ENCODE results near the gene MICAL1. TPM values are rescaled to one million over a fixed set of nuclear protein-coding genes. Genes with fewer than 3 reads are reported as not detected.

Gene MICAL1
- total RNA-seq, 2 donors from 2014 or later = 45.3 to 55.9 TPM

GRCh38 chr6:109450801-109451200, 4.8 kb downstream of the MICAL1 start:
- peaks cover 8% of the 10 kb centered on the region for H3K4me1 ChIP-seq
- no peak for DNase-seq
- TF ChIP-seq, protein P1, sequence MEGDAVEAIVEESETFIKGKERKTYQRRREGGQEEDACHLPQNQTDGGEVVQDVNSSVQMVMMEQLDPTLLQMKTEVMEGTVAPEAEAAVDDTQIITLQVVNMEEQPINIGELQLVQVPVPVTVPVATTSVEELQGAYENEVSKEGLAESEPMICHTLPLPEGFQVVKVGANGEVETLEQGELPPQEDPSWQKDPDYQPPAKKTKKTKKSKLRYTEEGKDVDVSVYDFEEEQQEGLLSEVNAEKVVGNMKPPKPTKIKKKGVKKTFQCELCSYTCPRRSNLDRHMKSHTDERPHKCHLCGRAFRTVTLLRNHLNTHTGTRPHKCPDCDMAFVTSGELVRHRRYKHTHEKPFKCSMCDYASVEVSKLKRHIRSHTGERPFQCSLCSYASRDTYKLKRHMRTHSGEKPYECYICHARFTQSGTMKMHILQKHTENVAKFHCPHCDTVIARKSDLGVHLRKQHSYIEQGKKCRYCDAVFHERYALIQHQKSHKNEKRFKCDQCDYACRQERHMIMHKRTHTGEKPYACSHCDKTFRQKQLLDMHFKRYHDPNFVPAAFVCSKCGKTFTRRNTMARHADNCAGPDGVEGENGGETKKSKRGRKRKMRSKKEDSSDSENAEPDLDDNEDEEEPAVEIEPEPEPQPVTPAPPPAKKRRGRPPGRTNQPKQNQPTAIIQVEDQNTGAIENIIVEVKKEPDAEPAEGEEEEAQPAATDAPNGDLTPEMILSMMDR (IDR thresholded peaks at IDR 0.05) = no peak
- H3K9ac ChIP-seq (ENCODE audit: low read depth in 2 of 2, low read length in 2 of 2) = no peak overlapping the region
- no peaks in the 10 kb centered on the region for H3K9me3 ChIP-seq
- no peak overlapping the region for H3K4me3 ChIP-seq
- intact Hi-C loops (cut with DNase I) = no loop called here
- H3K27me3 ChIP-seq = no peaks in the 10 kb centered on the region
- no peaks in the 10 kb centered on the region for H3K36me3 ChIP-seq
- H3K27ac ChIP-seq = no peak overlapping the region

- DNase-seq = no peak
- Histone ChIP-seq H3K4me3 (no peak overlapping the region), H3K4me1 (peaks cover 8% of the 10 kb centered on the region), H3K27ac (no peak overlapping the region), H3K36me3 (no peaks in the 10 kb centered on the region), H3K9me3 (no peaks in the 10 kb centered on the region), H3K27me3 (no peaks in the 10 kb centered on the region), H3K9ac (ENCODE audit: low read depth in 2 of 2, low read length in 2 of 2) (no peak overlapping the region)
- TF ChIP-seq, protein P1 (IDR thresholded peaks at IDR 0.05) = no peak
- intact Hi-C loops (cut with DNase I) = loop anchor here (5.0 kb wide), 1 partner anchor 237 kb away; no protein-coding TSS in a partner anchor
Measured at GRCh38 chr6:109449795-109450673, 5.5 kb downstream of the MICAL1 start.

DNA sequence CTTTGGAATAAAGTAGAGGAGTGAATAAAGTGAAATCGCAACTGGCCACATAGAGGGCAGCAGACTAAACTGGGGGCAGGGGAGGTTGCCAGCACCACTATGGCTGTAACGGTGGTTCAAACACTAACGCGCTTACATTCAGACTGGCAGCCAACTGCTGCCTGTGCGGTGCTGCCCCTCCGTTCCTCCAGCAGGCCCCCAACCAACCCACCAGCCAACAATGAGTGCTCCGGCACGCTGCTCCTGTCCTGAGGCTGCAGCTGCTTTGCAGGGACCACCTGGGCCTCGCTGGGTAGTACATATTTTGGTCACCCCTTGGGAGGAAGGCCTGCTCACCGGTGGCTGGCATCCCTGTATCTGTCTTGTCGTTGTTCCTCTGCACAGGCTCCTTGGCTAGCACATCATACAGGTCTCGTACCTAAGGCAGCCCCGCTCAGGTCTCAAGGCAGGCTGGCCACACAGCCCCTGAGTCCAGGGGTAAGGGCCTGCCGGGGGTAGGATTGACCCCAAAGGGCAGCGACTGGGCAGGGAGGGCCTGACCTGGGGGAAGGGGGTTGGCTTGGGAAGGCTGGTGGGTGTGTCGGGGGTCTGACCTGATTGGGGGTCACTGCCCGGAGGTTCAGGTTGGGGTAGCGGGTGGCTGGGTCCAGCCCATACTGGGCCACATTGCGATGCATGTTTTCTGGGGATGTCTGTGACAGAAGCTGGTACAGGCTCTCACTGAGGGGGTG, 6.3 kb downstream of the MICAL1 start:
- no peak overlapping the region for H3K27ac ChIP-seq
- intact Hi-C loops (cut with DNase I) = loop anchor here (5.0 kb wide), 1 partner anchor 238 kb away; no protein-coding TSS in a partner anchor
- H3K4me3 ChIP-seq = no peak overlapping the region
- no peaks in the 10 kb centered on the region for H3K27me3 ChIP-seq
- DNase-seq = no peak
- H3K9me3 ChIP-seq = no peaks in the 10 kb centered on the region
- TF ChIP-seq, protein P1 (IDR thresholded peaks at IDR 0.05) = no peak
- H3K4me1 ChIP-seq = peaks cover 5% of the 10 kb centered on the region
- H3K9ac ChIP-seq (ENCODE audit: low read depth in 2 of 2, low read length in 2 of 2) = no peak overlapping the region
- peaks cover 1% of the 10 kb centered on the region for H3K36me3 ChIP-seq

DNA sequence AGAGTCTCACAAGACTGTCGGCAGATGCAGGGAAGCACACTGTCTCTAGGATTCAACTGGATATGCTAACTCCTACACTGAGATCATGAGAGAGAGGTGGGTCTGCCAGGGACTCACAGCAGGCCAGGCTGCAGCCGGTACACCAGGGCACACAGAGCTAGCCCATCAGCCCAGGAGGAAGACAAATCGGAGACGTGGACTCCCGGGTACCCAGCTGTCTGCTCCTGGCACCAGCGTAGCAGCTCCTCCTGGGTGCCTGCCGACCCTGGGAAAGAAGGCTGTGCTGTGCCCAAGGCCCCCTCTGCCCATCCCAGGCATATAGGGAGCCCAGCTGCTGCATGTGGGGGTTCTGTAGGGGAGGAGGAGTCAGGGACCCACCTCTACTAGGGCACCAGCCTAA, 7.0 kb downstream of the MICAL1 start:
- Histone ChIP-seq H3K4me3 (no peak overlapping the region), H3K27ac (no peak overlapping the region), H3K36me3 (peaks cover 4% of the 10 kb centered on the region), H3K9ac (ENCODE audit: low read depth in 2 of 2, low read length in 2 of 2) (no peak overlapping the region), H3K4me1 (no peaks in the 10 kb centered on the region), H3K27me3 (no peaks in the 10 kb centered on the region), H3K9me3 (no peaks in the 10 kb centered on the region)
- intact Hi-C loops (cut with DNase I) = loop anchor here (5.0 kb wide), 1 partner anchor 239 kb away; no protein-coding TSS in a partner anchor
- TF ChIP-seq, protein P1 (IDR thresholded peaks at IDR 0.05) = no peak
- no peak for DNase-seq

GRCh38 chr6:109447878-109448555, 7.6 kb downstream of the MICAL1 start:
- H3K9me3 ChIP-seq = no peaks in the 10 kb centered on the region
- H3K4me1 ChIP-seq = no peaks in the 10 kb centered on the region
- intact Hi-C loops (cut with DNase I) = loop anchor here (5.0 kb wide), 1 partner anchor 239 kb away; no protein-coding TSS in a partner anchor
- no peak overlapping the region for H3K9ac ChIP-seq (ENCODE audit: low read depth in 2 of 2, low read length in 2 of 2)
- H3K36me3 ChIP-seq = peaks cover 4% of the 10 kb centered on the region
- DNase-seq = no peak
- no peaks in the 10 kb centered on the region for H3K27me3 ChIP-seq
- H3K4me3 ChIP-seq = no peak overlapping the region
- no peak overlapping the region for H3K27ac ChIP-seq
- TF ChIP-seq, protein P1 (IDR thresholded peaks at IDR 0.05) = no peak

Data from colonic mucosa (tissue), 4 donors.